Left ventricle myocardium inferior (tissue), 1 donor: ENCODE data around the gene ROGDI. TPM values are rescaled to one million over a fixed set of nuclear protein-coding genes. Genes with fewer than 3 reads are reported as not detected.
"Not testable (repeated sequence)": the region's sequence is repeated elsewhere in the genome, so short reads cannot be mapped to it uniquely, and the experiment has no call there.

ENCODE experiments used
- DNase-seq: peaks from one replicate; pipeline ENCODE4 v3.0.0-alpha.2; 2020
- H3K27ac ChIP-seq: fragments of 200-600 bp; replicated peaks from 2 replicates; pipeline ENCODE4 v1.8.0; 2021
- H3K27me3 ChIP-seq: fragments of 200-600 bp; 2 replicates; pipeline ENCODE4 v1.8.0; 2021; ENCODE audit warnings: low read depth
- H3K36me3 ChIP-seq: fragments of 200-600 bp; 2 replicates; pipeline ENCODE4 v1.8.0; 2021
- H3K4me1 ChIP-seq: fragments of 200-600 bp; 2 replicates; pipeline ENCODE4 v1.8.0; 2021
- H3K4me3 ChIP-seq: fragments of 200-600 bp; 2 replicates; pipeline ENCODE4 v1.8.0; 2021; ENCODE audit warnings: mild to moderate bottlenecking, moderate library complexity
- H3K9me3 ChIP-seq: fragments of 200-600 bp; replicated peaks from 2 replicates; pipeline ENCODE4 v1.8.0; 2021
- intact Hi-C: fragments of 100-400 bp; cut with micrococcal nuclease; formaldehyde crosslinking; loops from one replicate; pipeline ENCODE4 v1.11.0; 2022
- total RNA-seq: library from RNA; stranded (reverse); fragmentation: NEBNext Ultra II Directional; extraction: Animal tissue kit (Norgen Biotek cat#: 25700); gene quantifications from one replicate; pipeline ENCODE4 v1.2.1, GENCODE V29; 2021
- TF ChIP-seq, protein P1 (sequence below): fragments of 200-600 bp; IDR thresholded peaks from 2 replicates; pipeline ENCODE4 v1.8.0; 2021; ENCODE audit warnings: antibody characterized with exemption, mild to moderate bottlenecking, borderline replicate concordance
- donor health status: DM: no; HTN: yes; CAD: no; lungs with severe emphysema.

ROGDI gene
- total RNA-seq, 1 donor from 2014 or later, result 97.4 TPM

DNA sequence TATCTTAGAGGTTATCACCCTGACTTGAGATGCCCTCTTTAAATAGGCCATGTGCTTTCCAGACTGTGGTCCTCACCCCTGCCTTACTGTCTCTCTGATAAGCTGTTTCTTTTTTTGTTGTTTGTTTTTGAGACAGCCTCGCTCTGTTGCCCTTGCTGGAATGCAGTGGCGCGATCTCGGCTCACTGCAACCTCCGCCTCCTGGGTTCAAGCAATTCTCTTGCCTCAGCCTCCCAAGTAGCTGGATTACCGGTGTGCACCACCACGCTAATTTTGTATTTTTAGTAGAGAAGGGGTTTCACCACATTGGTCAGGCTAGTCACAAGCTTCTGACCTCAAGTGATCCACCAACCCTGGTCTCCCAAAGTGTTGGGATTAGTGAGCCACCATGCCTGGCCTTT, 13.5 kb downstream of the ROGDI start:
- intact Hi-C loops, result no loop called here
- TF ChIP-seq, protein P1, sequence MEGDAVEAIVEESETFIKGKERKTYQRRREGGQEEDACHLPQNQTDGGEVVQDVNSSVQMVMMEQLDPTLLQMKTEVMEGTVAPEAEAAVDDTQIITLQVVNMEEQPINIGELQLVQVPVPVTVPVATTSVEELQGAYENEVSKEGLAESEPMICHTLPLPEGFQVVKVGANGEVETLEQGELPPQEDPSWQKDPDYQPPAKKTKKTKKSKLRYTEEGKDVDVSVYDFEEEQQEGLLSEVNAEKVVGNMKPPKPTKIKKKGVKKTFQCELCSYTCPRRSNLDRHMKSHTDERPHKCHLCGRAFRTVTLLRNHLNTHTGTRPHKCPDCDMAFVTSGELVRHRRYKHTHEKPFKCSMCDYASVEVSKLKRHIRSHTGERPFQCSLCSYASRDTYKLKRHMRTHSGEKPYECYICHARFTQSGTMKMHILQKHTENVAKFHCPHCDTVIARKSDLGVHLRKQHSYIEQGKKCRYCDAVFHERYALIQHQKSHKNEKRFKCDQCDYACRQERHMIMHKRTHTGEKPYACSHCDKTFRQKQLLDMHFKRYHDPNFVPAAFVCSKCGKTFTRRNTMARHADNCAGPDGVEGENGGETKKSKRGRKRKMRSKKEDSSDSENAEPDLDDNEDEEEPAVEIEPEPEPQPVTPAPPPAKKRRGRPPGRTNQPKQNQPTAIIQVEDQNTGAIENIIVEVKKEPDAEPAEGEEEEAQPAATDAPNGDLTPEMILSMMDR, result no peak
- no peak overlapping the region for H3K27ac ChIP-seq

GRCh38 chr16:4788489-4788889, 13.9 kb downstream of the ROGDI start:
- TF ChIP-seq, protein P1, result no peak
- H3K27ac ChIP-seq, result no peak overlapping the region
- no peak for DNase-seq

More for the DNA sequence above, 13.5 kb downstream of the ROGDI start:
- Histone ChIP-seq H3K27me3 (no peaks in the 10 kb centered on the region), H3K36me3 (no peaks in the 10 kb centered on the region), H3K4me3 (no peak overlapping the region), H3K9me3 (no peaks in the 10 kb centered on the region), H3K4me1 (no peaks in the 10 kb centered on the region)
- no peak for DNase-seq

GRCh38 chr16:4787627-4788482, 14.6 kb downstream of the ROGDI start, which contains the start of gene SEPTIN12:
TSS of gene SEPTIN12 (minus strand) at chr16:4788345. CDS start at chr16:4787645, 700 bp downstream.
- Histone ChIP-seq H3K9me3 (no peaks in the 10 kb centered on the region), H3K4me3 (no peak within 1 kb of the TSS), H3K27me3 (no peaks in the 10 kb centered on the region), H3K36me3 (no peaks in the 10 kb centered on the region), H3K4me1 (no peaks in the 10 kb centered on the region), H3K27ac (no peak within 1 kb of the TSS)
- TF ChIP-seq, protein P1, result no peak
- DNase-seq, result no peak
- intact Hi-C loops, result no loop called here

More at GRCh38 chr16:4788489-4788889, 13.9 kb downstream of the ROGDI start:
- no peaks in the 10 kb centered on the region for H3K27me3 ChIP-seq
- H3K4me1 ChIP-seq, result no peaks in the 10 kb centered on the region
- intact Hi-C loops, result no loop called here
- no peaks in the 10 kb centered on the region for H3K36me3 ChIP-seq
- no peak overlapping the region for H3K4me3 ChIP-seq
- no peaks in the 10 kb centered on the region for H3K9me3 ChIP-seq

- H3K36me3 ChIP-seq, result no peaks in the 10 kb centered on the region
- H3K4me3 ChIP-seq, result no peak overlapping the region
- no peaks in the 10 kb centered on the region for H3K27me3 ChIP-seq
- no peak for DNase-seq
- H3K4me1 ChIP-seq, result no peaks in the 10 kb centered on the region
- TF ChIP-seq, protein P1, result no peak
- no peaks in the 10 kb centered on the region for H3K9me3 ChIP-seq
- H3K27ac ChIP-seq, result no peak overlapping the region
- intact Hi-C loops, result no loop called here
These were observed 15.4 kb downstream of the ROGDI start for GRCh38 chr16:4787068-4787467.

- Histone ChIP-seq H3K4me1 (no peaks in the 10 kb centered on the region), H3K27ac (no peak overlapping the region)
These were observed 16.5 kb downstream of the ROGDI start for GRCh38 chr16:4785758-4786433.

GRCh38 chr16:4784444-4784987, 17.9 kb downstream of the ROGDI start:
- H3K27ac ChIP-seq, H3K27me3 ChIP-seq, intact Hi-C loops, DNase-seq, H3K4me3 ChIP-seq, H3K36me3 ChIP-seq, H3K9me3 ChIP-seq, H3K4me1 ChIP-seq: not testable (repeated sequence)

More at GRCh38 chr16:4785758-4786433, 16.5 kb downstream of the ROGDI start:
- DNase-seq, result no peak
- Histone ChIP-seq H3K9me3 (no peaks in the 10 kb centered on the region), H3K36me3 (no peaks in the 10 kb centered on the region), H3K27me3 (no peaks in the 10 kb centered on the region), H3K4me3 (no peak overlapping the region)
- TF ChIP-seq, protein P1, result no peak
- intact Hi-C loops, result no loop called here
